ENCODE data around the gene AFG1L. TPM values are rescaled to one million over a fixed set of nuclear protein-coding genes. Genes with fewer than 3 reads are reported as not detected.
"Not testable (repeated sequence)": the region's sequence is repeated elsewhere in the genome, so short reads cannot be mapped to it uniquely, and the experiment has no call there.

The AFG1L gene
- total RNA-seq, 1 donor = 6.0 TPM

DNA sequence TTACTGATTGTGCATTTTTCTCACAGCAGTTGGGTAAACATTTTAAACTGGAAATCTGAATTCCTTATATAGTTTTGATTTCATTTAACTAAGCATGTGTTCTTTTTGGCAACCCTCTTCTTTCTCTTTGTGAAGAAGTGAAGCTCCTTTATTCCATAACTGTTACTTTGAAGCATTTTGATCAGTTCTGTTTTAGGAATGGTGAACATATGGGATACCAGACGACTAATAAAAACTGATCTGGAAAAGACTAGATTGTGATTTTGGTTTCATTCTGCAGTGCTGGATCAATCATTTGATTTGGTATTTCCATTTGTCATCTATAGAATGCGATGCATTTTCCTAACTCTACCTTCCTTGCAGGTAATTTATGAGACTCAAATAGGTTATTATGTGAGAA, 9.8 kb downstream of the AFG1L start:
- no peak overlapping the region for H3K4me3 ChIP-seq (ENCODE audit: low read depth, low read length)
- DNase-seq (ENCODE audit: low read depth) = no peak
- TF ChIP-seq, protein P1, sequence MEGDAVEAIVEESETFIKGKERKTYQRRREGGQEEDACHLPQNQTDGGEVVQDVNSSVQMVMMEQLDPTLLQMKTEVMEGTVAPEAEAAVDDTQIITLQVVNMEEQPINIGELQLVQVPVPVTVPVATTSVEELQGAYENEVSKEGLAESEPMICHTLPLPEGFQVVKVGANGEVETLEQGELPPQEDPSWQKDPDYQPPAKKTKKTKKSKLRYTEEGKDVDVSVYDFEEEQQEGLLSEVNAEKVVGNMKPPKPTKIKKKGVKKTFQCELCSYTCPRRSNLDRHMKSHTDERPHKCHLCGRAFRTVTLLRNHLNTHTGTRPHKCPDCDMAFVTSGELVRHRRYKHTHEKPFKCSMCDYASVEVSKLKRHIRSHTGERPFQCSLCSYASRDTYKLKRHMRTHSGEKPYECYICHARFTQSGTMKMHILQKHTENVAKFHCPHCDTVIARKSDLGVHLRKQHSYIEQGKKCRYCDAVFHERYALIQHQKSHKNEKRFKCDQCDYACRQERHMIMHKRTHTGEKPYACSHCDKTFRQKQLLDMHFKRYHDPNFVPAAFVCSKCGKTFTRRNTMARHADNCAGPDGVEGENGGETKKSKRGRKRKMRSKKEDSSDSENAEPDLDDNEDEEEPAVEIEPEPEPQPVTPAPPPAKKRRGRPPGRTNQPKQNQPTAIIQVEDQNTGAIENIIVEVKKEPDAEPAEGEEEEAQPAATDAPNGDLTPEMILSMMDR (IDR thresholded peaks at IDR 0.05; ENCODE audit: insufficient read depth, low read length) = no peak

DNA sequence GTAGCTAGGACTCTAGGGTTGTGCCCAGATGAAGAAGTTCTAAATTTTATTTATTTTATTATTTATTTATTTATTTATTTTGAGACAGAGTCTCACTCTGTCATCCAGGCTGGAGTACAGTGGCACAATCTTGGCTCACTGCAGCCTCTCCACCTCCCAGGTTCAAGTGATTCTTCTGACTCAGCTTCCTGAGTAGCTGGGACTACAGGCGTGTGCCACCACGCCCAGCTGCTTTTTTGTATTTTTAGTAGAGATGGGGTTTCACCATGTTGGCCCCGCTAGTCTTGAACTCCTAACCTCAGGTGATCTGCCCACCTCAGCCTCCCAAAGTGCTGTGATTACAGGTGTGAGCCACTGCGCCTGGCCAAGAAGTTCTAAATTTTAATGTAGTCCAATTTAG, 13.8 kb downstream of the AFG1L start:
- H3K4me3 ChIP-seq (ENCODE audit: low read depth, low read length); DNase-seq (ENCODE audit: low read depth): not testable (repeated sequence)

DNA sequence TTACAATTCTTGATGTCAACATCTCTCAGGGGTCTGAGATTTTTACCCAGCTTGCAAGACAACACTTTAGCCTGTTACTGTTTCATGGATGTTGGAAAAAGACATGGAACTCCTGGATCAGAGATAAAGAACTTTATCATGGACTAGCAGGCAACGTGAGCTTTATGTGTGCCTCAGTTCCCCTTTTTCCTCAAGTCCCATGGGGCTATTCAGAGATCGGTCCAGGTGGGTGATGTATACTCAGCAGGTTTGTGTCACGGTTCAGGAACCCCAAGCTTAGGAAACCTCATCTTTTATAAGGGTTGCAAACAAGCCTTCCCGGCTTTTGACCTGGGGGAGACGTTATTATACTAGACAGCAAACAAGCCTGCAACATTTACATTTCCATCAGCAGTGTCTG, 15.0 kb downstream of the AFG1L start:
- DNase-seq (ENCODE audit: low read depth) = no peak
- no peak overlapping the region for H3K4me3 ChIP-seq (ENCODE audit: low read depth, low read length)
- TF ChIP-seq, protein P1 (IDR thresholded peaks at IDR 0.05; ENCODE audit: insufficient read depth, low read length) = no peak

DNA sequence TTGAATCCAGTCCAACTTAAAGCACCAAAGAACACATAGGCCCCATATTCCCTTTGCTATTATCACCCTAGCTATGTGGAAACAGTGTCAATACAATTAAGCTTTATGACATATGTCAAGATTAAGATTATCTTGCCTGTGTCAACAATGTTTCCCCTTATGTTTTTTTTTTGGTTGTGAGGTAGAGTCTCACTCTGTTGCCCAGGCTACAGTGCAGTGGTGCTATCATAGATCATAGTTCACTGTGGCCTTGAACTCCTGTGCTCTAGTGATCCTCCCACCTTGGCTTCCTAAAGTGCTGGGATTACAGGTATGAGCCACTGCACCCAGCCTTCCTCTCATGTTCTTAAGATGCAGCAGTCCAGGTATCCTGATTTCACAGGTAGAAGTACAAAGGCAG, 17.8 kb downstream of the AFG1L start:
- DNase-seq (ENCODE audit: low read depth) = no peak
- no peak overlapping the region for H3K4me3 ChIP-seq (ENCODE audit: low read depth, low read length)
- TF ChIP-seq, protein P1 (IDR thresholded peaks at IDR 0.05; ENCODE audit: insufficient read depth, low read length) = no peak

DNA sequence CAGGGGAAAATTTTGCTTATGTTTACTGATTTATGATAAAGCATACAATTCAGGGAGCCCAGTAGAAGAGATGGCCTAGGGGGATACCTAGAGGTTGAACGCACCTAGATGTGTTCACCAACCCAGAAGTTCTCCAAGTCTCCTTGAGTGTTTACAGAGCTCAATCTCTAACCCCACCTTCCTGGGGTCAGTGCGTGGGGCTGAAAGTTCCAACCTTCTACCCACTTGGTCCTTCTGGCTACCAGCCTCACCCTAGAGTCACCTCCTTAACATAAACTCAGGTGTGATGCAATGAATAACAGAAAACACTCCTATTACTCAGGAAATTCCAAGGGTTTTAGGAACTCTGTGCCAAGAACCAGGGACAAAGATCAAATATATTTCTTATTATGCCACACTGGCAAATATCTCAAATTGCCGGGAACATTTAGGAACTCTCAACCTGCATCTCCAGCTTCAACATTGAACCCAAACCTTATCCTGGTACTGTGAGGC, 26.4 kb downstream of the AFG1L start:
- no peak for DNase-seq (ENCODE audit: low read depth)
- no peak overlapping the region for H3K4me3 ChIP-seq (ENCODE audit: low read depth, low read length)
- TF ChIP-seq, protein P1 (IDR thresholded peaks at IDR 0.05; ENCODE audit: insufficient read depth, low read length) = no peak

DNA sequence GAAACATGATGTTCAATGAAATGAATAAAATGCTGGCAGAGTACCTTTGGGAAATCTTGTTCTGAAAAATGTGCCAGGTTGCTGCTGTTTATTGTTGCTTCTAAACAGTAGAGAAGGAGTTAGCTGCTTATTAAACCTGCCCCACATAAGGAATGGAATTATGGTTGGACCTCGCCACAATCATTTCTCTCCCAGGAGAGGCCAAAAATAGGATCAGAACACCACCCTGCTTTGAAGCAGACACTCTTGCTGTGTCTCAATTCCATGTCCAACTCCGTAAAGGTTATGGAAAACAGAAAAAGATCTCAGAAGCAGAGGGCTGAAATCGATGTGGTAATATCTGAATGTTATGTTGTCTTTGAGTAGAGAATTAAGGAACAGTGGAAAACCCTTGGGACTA, 27.9 kb downstream of the AFG1L start:
- TF ChIP-seq, protein P1 (IDR thresholded peaks at IDR 0.05; ENCODE audit: insufficient read depth, low read length) = no peak
- no peak for DNase-seq (ENCODE audit: low read depth)
- H3K4me3 ChIP-seq (ENCODE audit: low read depth, low read length) = no peak overlapping the region

DNA sequence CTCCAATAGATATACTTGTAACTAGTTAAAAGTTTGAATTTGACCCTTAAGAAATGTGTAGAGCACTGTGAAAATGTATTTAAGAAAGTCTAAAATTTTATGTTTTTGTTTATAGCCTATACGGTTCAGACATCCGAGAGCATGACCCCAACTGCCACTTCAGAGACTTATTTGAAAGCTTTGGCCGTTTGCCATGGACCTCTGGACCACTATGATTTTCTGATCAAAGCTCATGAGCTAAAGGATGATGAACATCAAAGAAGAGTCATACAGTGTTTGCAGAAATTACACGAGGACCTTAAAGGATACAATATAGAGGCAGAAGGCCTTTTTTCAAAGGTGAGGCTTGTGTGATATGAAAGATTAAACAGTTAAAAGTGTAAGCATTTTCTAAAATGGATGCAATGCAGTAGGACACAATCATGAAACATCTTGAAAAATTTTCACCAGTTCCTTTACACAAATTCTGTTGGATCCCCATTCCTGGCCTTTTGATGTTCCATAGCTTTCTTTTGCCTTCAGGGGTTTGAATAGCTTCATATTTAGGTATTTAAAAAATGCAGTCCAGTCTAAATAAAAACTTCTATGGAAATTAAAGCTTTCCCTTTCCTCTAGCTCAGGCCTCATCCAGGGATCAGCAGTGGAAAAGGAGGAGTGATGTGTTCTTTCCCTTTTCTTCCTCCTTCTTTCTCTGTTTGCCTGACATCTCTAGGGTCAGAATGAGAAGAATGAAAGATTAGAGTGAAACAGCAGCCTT, 29.0 kb downstream of the AFG1L start:
- H3K4me3 ChIP-seq (ENCODE audit: low read depth, low read length) = no peak overlapping the region
- TF ChIP-seq, protein P1 (IDR thresholded peaks at IDR 0.05; ENCODE audit: insufficient read depth, low read length) = no peak
- no peak for DNase-seq (ENCODE audit: low read depth)

DNA sequence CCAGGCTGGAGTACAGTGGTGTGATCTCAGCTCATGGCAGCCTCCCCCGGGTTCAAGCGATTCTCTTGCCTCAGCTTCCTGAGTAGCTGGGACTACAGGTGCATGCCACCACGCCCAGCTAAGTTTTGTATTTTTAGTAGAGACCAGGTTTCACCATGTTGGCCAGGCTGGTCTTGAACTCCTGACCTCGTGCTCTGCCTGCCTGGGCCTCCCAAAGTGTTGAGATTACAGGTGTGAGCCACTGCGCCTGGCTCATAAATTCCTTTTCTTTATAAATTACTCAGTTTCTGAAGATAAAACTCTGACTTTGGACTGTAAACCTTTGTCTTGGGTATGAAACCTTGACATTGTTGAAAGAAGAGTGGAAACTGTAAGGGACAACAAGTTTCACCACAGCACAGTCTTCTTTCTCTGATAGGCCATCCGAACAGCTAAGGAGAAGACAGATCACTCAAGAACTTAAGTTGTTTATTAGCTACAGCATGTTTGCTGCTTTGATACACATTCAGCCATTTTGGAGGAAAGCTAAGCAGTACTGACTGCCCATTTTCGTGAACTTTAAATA, 35.4 kb downstream of the AFG1L start:
- H3K4me3 ChIP-seq (ENCODE audit: low read depth, low read length); DNase-seq (ENCODE audit: low read depth): not testable (repeated sequence)

Data from fibroblast of the aortic adventitia (primary cell).